Mesothelial cell of epicardium (in vitro differentiated cells): ENCODE results near the gene GRAMD1B. TPM values are rescaled to one million over a fixed set of nuclear protein-coding genes. Genes with fewer than 3 reads are reported as not detected.

Source experiments
- DNase-seq, 2 experiments: peaks; one replicate each; pipeline ENCODE4 v3.0.0; 2021; ENCODE audit warnings: low spot score in 2 of 2; ENCODE audit not compliant: unreplicated experiment in 2 of 2
- H3K27ac Mint-ChIP-seq: 2 replicates; pipeline ENCODE4 v1.8.0; 2021; ENCODE audit warnings: mixed read lengths
- H3K27me3 Mint-ChIP-seq: 2 replicates; pipeline ENCODE4 v1.8.0; 2021; ENCODE audit warnings: low read depth, mixed read lengths
- H3K36me3 Mint-ChIP-seq: 2 replicates; pipeline ENCODE4 v1.8.0; 2021; ENCODE audit warnings: mixed read lengths
- H3K4me1 Mint-ChIP-seq: 2 replicates; pipeline ENCODE4 v1.8.0; 2021; ENCODE audit warnings: mixed read lengths
- H3K4me3 Mint-ChIP-seq: 2 replicates; pipeline ENCODE4 v1.8.0; 2021; ENCODE audit warnings: mild to moderate bottlenecking, moderate library complexity, mixed read lengths
- H3K9me3 Mint-ChIP-seq: 2 replicates; pipeline ENCODE4 v1.8.0; 2021; ENCODE audit warnings: mixed read lengths
- total RNA-seq: library from RNA; stranded (reverse); gene quantifications from 3 replicates; pipeline ENCODE4 v1.2.1, GENCODE V29; 2021
- TF ChIP-seq, protein P1 (sequence below): fragments of 200-600 bp; sonication (generic); IDR thresholded peaks from one replicate; pipeline ENCODE4 v1.5.0; 2021; ENCODE audit warnings: antibody characterized with exemption; ENCODE audit not compliant: unreplicated experiment

Gene GRAMD1B
- total RNA-seq, 1 donor from 2014 or later: 8.4 TPM

DNA sequence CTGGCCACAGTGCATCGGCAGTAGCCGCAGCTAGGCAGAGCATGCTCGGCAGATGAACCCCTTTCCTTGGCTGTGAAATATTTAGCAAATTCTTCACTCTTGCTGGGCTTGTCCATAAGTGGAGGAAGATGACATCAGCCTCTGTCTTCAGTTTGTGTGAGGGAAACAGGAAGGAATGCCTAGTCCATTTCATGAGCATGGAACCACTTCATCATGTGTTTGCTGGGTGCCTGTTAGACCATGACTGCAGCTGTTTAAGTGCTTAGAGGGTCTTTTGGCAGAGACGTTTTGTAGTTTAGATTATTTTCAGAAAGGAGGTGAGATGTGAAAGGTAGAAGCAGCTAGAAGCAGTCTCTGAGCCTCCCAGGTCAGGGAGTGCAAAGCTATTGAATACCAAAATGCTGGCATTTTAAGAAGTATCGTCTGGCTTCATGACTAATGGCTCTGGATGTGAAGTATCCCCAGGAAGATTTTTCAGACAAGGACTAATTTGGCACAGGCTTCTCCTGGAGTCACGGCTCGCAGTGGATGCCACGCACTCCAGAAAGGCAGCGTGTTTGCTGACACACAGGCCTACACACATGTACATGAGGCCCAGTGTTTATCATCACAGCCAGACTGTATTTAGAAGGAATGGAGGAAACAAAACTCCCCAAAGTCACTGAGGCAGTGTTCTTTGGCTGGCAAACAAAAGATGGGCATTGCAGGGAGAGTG lies 43.1 kb upstream of the GRAMD1B start:
- H3K4me1 Mint-ChIP-seq: no peaks in the 10 kb centered on the region
- TF ChIP-seq, protein P1, sequence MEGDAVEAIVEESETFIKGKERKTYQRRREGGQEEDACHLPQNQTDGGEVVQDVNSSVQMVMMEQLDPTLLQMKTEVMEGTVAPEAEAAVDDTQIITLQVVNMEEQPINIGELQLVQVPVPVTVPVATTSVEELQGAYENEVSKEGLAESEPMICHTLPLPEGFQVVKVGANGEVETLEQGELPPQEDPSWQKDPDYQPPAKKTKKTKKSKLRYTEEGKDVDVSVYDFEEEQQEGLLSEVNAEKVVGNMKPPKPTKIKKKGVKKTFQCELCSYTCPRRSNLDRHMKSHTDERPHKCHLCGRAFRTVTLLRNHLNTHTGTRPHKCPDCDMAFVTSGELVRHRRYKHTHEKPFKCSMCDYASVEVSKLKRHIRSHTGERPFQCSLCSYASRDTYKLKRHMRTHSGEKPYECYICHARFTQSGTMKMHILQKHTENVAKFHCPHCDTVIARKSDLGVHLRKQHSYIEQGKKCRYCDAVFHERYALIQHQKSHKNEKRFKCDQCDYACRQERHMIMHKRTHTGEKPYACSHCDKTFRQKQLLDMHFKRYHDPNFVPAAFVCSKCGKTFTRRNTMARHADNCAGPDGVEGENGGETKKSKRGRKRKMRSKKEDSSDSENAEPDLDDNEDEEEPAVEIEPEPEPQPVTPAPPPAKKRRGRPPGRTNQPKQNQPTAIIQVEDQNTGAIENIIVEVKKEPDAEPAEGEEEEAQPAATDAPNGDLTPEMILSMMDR: no peak
- no peak for DNase-seq
- H3K27ac Mint-ChIP-seq: no peak overlapping the region
- H3K4me3 Mint-ChIP-seq: no peak overlapping the region
- H3K27me3 Mint-ChIP-seq: peaks cover 2% of the 10 kb centered on the region
- H3K9me3 Mint-ChIP-seq: no peaks in the 10 kb centered on the region
- H3K36me3 Mint-ChIP-seq: no peaks in the 10 kb centered on the region

DNA sequence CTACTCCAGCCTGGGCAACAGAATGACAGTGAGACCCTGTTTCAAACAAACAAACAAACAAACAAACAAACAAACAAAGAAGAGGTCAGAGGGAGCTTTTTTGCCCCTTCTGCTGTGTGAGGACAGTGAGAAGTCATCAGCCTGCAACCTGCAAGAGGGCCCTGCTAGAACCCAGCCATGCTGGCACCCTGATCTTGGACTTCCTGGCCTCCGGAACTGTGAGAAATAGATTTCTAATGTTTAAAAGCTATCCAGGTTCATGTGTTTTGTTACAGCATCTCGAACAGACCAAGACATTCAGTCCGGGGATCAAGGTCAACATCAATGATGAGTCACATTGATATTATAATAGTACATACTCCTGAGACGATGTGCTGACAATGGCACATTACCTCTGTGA lies 41.4 kb upstream of the GRAMD1B start:
- peaks cover 4% of the 10 kb centered on the region for H3K4me1 Mint-ChIP-seq
- TF ChIP-seq, protein P1: no peak
- H3K4me3 Mint-ChIP-seq: no peak overlapping the region
- peaks cover 2% of the 10 kb centered on the region for H3K27me3 Mint-ChIP-seq
- no peak for DNase-seq
- no peak overlapping the region for H3K27ac Mint-ChIP-seq
- no peaks in the 10 kb centered on the region for H3K36me3 Mint-ChIP-seq
- H3K9me3 Mint-ChIP-seq: no peaks in the 10 kb centered on the region

DNA sequence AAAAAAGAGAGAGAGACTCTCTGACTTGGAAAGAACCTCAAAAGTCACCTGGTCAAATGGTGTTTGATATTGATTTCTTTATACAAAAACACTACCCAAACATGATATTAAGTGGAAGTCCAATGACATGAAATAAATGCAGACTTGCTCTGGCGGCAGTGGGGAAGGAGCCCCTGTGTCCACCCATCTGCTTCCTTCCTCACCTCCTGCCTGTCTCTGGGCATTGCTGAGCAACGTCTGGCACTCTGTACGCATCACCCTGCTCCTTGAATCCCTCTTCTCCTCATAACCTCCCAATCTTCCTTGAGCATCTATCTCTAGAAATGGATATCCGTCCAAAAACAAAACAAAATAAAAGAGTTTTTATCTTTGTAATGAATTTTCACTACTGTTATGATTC lies 39.9 kb upstream of the GRAMD1B start:
- Mint-ChIP-seq H3K4me1 (peaks cover 4% of the 10 kb centered on the region), H3K9me3 (no peaks in the 10 kb centered on the region), H3K27me3 (peaks cover 2% of the 10 kb centered on the region), H3K4me3 (no peak overlapping the region), H3K27ac (no peak overlapping the region), H3K36me3 (no peaks in the 10 kb centered on the region)
- DNase-seq: no peak
- TF ChIP-seq, protein P1: no peak

DNA sequence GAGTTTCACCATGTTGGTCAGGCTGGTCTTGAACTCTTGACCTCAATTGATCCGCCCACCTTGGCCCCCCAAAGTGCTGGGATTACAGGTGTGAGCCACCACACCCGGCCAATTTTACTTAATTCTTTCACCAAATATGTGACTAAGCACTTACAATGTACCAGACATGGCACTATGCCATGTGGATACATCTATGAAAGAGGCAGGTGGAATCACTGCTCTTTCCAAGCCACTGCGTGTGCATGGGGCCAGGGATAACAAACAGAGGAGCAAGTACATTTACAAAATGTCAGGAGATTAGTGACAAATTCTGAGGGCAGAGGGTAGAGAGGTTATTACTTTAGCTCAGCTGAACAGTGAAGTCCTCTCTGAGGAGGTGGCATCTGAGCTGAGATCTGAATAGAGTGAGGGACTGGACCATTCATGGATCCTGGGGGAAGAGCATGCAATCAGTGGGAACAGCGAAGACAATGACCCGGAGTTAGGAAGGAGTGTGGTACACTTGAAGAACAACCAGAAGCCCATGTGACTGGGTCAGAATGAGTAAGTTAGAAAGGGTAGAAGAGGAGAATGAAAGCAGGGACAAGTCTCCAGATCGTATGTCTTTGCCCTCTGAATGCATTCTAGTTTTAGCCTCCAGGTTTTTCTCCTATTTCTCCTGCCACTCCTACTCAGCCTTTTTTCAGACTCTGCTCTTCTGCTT lies 38.3 kb upstream of the GRAMD1B start:
- peaks cover 4% of the 10 kb centered on the region for H3K4me1 Mint-ChIP-seq
- DNase-seq: no peak

DNA sequence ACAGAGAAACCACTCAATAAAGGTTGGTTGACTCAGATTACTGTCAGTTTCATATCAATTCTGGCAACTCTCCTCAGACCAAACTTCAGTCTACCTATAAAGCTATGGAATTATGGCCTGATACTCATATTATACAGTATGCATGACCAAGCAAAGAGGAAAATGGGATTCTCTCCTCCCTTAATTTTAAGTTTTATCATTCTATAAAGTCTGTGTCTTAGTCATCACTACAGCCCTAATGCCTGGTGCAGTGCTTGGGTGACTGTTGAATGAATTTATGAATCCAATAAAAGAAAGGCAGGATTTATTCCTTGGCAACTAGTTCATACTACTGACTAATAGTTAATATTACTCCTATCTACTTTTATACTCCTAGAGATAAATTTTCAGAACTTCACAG lies 37.6 kb upstream of the GRAMD1B start:
- H3K9me3 Mint-ChIP-seq: no peaks in the 10 kb centered on the region
- H3K27me3 Mint-ChIP-seq: peaks cover 2% of the 10 kb centered on the region
- no peak overlapping the region for H3K27ac Mint-ChIP-seq
- H3K4me3 Mint-ChIP-seq: no peak overlapping the region
- DNase-seq: no peak
- H3K4me1 Mint-ChIP-seq: peaks cover 4% of the 10 kb centered on the region
- TF ChIP-seq, protein P1: no peak
- H3K36me3 Mint-ChIP-seq: no peaks in the 10 kb centered on the region

More for the DNA sequence above, 38.3 kb upstream of the GRAMD1B start:
- Mint-ChIP-seq H3K36me3 (no peaks in the 10 kb centered on the region), H3K27ac (no peak overlapping the region), H3K9me3 (no peaks in the 10 kb centered on the region), H3K27me3 (peaks cover 2% of the 10 kb centered on the region), H3K4me3 (no peak overlapping the region)
- TF ChIP-seq, protein P1: no peak
